SK-N-SH (cell line): ENCODE data around the gene UTP11. TPM values are rescaled to one million over a fixed set of nuclear protein-coding genes. Genes with fewer than 3 reads are reported as not detected.

Experiments
- CTCF ChIA-PET: fragments of 300-600, 350-600 bp; formaldehyde crosslinking; extraction: SDS; loops from one replicate; lab custom pipeline; 2021; lab: Yijun Ruan, JAX
- POLR2A ChIA-PET: fragments of 350-600 bp; sonication (Branson Sonifier 250); formaldehyde crosslinking; extraction: SDS; loops from one replicate; lab custom pipeline; 2020; ENCODE audit warnings: antibody characterized with exemption, inconsistent platforms; lab: Yijun Ruan, JAX
- DNase-seq: peaks from one replicate; pipeline ENCODE4 v3.0.0; 2012
- H2AFZ ChIP-seq: fragments of 200-600 bp; sonication (generic); 2 replicates; pipeline ENCODE4 v1.8.1; 2016; ENCODE audit warnings: antibody characterized with exemption, mild to moderate bottlenecking, low read depth
- H3F3A ChIP-seq: fragments of 200-600 bp; sonication (generic); replicated peaks from 2 replicates; pipeline ENCODE3; 2016; ENCODE audit warnings: antibody characterized with exemption, mild to moderate bottlenecking; ENCODE audit not compliant: insufficient read depth
- H3K27ac ChIP-seq, 2 experiments: fragments of 200-500 bp in 1 of 2; fragments of 200-600 bp in 1 of 2; sonication (Bioruptor generic) in 1 of 2; sonication (generic), shearing (Covaris generic) in 1 of 2; 2 replicates each; pipeline versions ENCODE4 v1.5.1 to v1.6.1; 2014 to 2016; ENCODE audit warnings: low read depth in 2 of 2, inconsistent platforms in 1 of 2, low read length in 1 of 2, mild to moderate bottlenecking in 1 of 2, mixed read lengths in 1 of 2
- H3K27me3 ChIP-seq: fragments of 200-600 bp; sonication (generic), shearing (Covaris generic); 2 replicates; pipeline ENCODE4 v1.6.1; 2016; ENCODE audit warnings: mixed run types; ENCODE audit not compliant: insufficient read depth
- H3K36me3 ChIP-seq, 2 experiments: fragments of 200-500 bp in 1 of 2; fragments of 200-600 bp in 1 of 2; sonication (Bioruptor generic) in 1 of 2; sonication (generic) in 1 of 2; replicated peaks in 1 of 2; 2 replicates each; pipeline versions ENCODE3 to v1.5.1; 2014 to 2016; ENCODE audit warnings: low read length in 1 of 2, mild to moderate bottlenecking in 1 of 2; ENCODE audit not compliant: insufficient read depth in 2 of 2, control insufficient read depth in 1 of 2
- H3K4me1 ChIP-seq, 2 experiments: fragments of 200-500 bp in 1 of 2; fragments of 200-600 bp in 1 of 2; sonication (Bioruptor generic) in 1 of 2; sonication (generic), shearing (Covaris generic) in 1 of 2; 2 replicates each; pipeline versions ENCODE4 v1.5.1 to v1.6.1; 2014 to 2016; ENCODE audit warnings: low read depth in 1 of 2, low read length in 1 of 2, mixed run types in 1 of 2; ENCODE audit not compliant: insufficient read depth in 2 of 2, control insufficient read depth in 1 of 2
- H3K4me2 ChIP-seq: fragments of 200-600 bp; sonication (generic), shearing (Covaris generic); 2 replicates; pipeline ENCODE4 v1.6.1; 2017; ENCODE audit warnings: mixed run types
- H3K4me3 ChIP-seq, 2 experiments: fragments of 200-500 bp in 1 of 2; fragments of 200-600 bp in 1 of 2; sonication (Bioruptor generic) in 1 of 2; sonication (generic), shearing (Covaris generic) in 1 of 2; 2 replicates each; pipeline versions ENCODE4 v1.5.1 to v1.8.1; 2014 to 2016; ENCODE audit warnings: low read depth in 2 of 2, inconsistent platforms in 1 of 2, low read length in 1 of 2, mild to moderate bottlenecking in 1 of 2, mixed read lengths in 1 of 2, moderate library complexity in 1 of 2
- H3K79me2 ChIP-seq: fragments of 200-600 bp; sonication (generic); 2 replicates; pipeline ENCODE4 v1.8.1; 2017; ENCODE audit warnings: mild to moderate bottlenecking; ENCODE audit not compliant: insufficient read depth
- H3K9ac ChIP-seq: fragments of 200-600 bp; sonication (generic); 2 replicates; pipeline ENCODE4 v1.6.1; 2017; ENCODE audit warnings: mixed run types
- H3K9me2 ChIP-seq: fragments of 200-600 bp; sonication (generic); 2 replicates; pipeline ENCODE4 v1.6.1; 2017; ENCODE audit warnings: mixed run types
- H3K9me3 ChIP-seq: fragments of 200-600 bp; sonication (generic); 2 replicates; pipeline ENCODE4 v1.6.1; 2017; ENCODE audit warnings: mixed run types, mild to moderate bottlenecking, moderate library complexity
- H4K20me1 ChIP-seq: fragments of 200-600 bp; sonication (generic); 2 replicates; pipeline ENCODE4 v1.6.1; 2017; ENCODE audit warnings: mild to moderate bottlenecking, mixed run types; ENCODE audit not compliant: insufficient read depth
- ELF1 ChIP-seq: IDR thresholded peaks from 2 replicates; pipeline ENCODE4 v1.4.0; 2012
- EP300 ChIP-seq, 2 experiments: IDR thresholded peaks; 2 replicates each; pipeline versions ENCODE4 v1.4.0 to v1.6.1; 2012; ENCODE audit warnings: borderline replicate concordance in 1 of 2, low read depth in 1 of 2, low read length in 1 of 2
- FOSL2 ChIP-seq: IDR thresholded peaks from 2 replicates; pipeline ENCODE4 v1.4.0; 2012; ENCODE audit warnings: low read depth, mild to moderate bottlenecking, moderate library complexity, borderline replicate concordance
- FOXJ3 ChIP-seq: sonication (generic); formaldehyde crosslinking; IDR thresholded peaks from 2 replicates; pipeline ENCODE4 v1.5.1; 2020; ENCODE audit warnings: mild to moderate bottlenecking, missing genetic modification reagents
- GABPA ChIP-seq: IDR thresholded peaks from 2 replicates; pipeline ENCODE4 v1.4.0; 2012; ENCODE audit warnings: low read depth, mild to moderate bottlenecking
- GATA2 ChIP-seq: sonication (generic); formaldehyde crosslinking; IDR thresholded peaks from 2 replicates; pipeline ENCODE4 v1.5.0; 2020; ENCODE audit warnings: mild to moderate bottlenecking, missing genetic modification reagents
- MEF2A ChIP-seq: IDR thresholded peaks from 2 replicates; pipeline ENCODE4 v1.4.0; 2012; ENCODE audit warnings: low read depth, borderline replicate concordance
- POLR2AphosphoS5 ChIP-seq: IDR thresholded peaks from 2 replicates; pipeline ENCODE4 v1.6.1; 2012; ENCODE audit warnings: low read depth, low read length
- RAD21 ChIP-seq: IDR thresholded peaks from 2 replicates; pipeline ENCODE4 v1.6.1; 2012; ENCODE audit warnings: mild to moderate bottlenecking, low read length
- RFX5 ChIP-seq: IDR thresholded peaks from 2 replicates; pipeline ENCODE4 v1.6.1; 2012; ENCODE audit warnings: mild to moderate bottlenecking, improper control_type of control experiment, low read length
- RXRA ChIP-seq: IDR thresholded peaks from 2 replicates; pipeline ENCODE4 v1.4.0; 2012; ENCODE audit warnings: low read depth, mild to moderate bottlenecking, borderline replicate concordance
- SIN3A ChIP-seq: IDR thresholded peaks from 2 replicates; pipeline ENCODE4 v1.6.1; 2012; ENCODE audit warnings: low read depth, mild to moderate bottlenecking, low read length, moderate library complexity, borderline replicate concordance
- TAF1 ChIP-seq: IDR thresholded peaks from 2 replicates; pipeline ENCODE4 v1.6.1; 2012; ENCODE audit warnings: low read depth, mild to moderate bottlenecking, low read length, moderate library complexity, borderline replicate concordance
- YY1 ChIP-seq: IDR thresholded peaks from 2 replicates; pipeline ENCODE4 v1.4.0; 2012; ENCODE audit warnings: low read depth, mild to moderate bottlenecking
- WGBS: methylation state at CpG from one replicate; pipeline ENCODE4 v1.1.6; 2017; ENCODE audit warnings: low lambda C conversion rate; 5-methylcytosine and 5-hydroxymethylcytosine counted together
- polyA plus RNA-seq, 3 experiments: library from polyadenylated mRNA; depleted of rRNA; stranded (reverse); fragments of >200 nt; gene quantifications; 2 replicates each; pipeline ENCODE4 v1.2.3, GENCODE V29; 2012
- TF ChIP-seq, protein P1 (sequence below): IDR thresholded peaks from 2 replicates; pipeline ENCODE4 v1.4.0; 2012; ENCODE audit warnings: low read depth, borderline replicate concordance
- TF ChIP-seq, protein P2 (sequence below): IDR thresholded peaks from 2 replicates; pipeline ENCODE4; 2012
- TF ChIP-seq, protein P3 (sequence below): fragments of 150-350 bp; IDR thresholded peaks from 2 replicates; pipeline ENCODE4 v1.6.1; 2017; ENCODE audit warnings: antibody characterized with exemption, low read length, low read depth, borderline replicate concordance
- TF ChIP-seq, protein P4 (sequence below): IDR thresholded peaks from 2 replicates; pipeline ENCODE4 v1.4.0; 2012; ENCODE audit warnings: low read depth, borderline replicate concordance

Gene UTP11
- polyA plus RNA-seq, 1 of the 3 experiments (the other 2 are of a cell fraction), result 26.8 TPM

DNA sequence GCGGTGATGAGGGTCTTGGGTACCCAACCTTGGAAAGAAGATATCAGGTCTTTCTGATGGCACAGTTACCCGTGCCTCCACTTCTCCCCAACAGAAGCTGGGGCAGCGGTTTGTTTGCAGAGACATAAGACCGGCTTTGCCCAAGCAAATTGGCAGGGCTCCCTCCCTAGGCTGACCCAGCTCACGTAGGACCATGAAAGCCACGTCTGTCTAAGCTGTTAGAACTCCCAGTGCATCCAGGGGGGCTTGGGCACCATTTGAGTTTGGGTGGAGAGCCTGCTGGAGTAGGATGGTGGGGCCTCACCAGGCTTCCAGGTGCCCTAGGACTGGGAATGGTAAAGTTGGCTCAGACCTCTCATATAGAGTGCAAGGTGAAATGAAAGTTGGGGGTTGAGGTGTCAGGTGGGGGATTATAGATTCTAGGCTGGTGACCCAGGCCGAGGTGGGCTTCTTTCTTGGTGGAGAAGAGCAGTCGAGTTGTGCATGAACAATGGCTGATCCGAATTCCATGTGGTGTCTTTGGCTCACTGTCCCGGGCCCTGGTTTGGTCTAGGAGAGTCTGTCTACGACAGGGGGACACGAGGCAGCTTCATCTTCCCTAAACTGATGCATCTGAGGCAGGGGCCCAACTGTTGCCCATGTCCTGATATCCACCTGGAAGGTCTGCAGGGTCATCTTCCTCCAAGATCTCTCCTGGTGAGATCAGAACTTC lies 30.7 kb downstream of the UTP11 start:
- DNase-seq, result no peak
- Histone ChIP-seq H3K9me2 (no peaks in the 10 kb centered on the region), H3K36me3 (no peaks in the 10 kb centered on the region), H3K27me3 (peaks cover 52% of the 10 kb centered on the region), H3K79me2 (no peaks in the 10 kb centered on the region), H3K27ac (no peak overlapping the region), H3F3A (no peaks in the 10 kb centered on the region), H3K4me3 (no peak overlapping the region), H3K4me1 (peaks cover 0 to 5% of the 10 kb centered on the region in 2 experiments; a peak in 2 of 4 replicates), H2AFZ (no peak overlapping the region), H3K9ac (no peak overlapping the region), H4K20me1 (peaks cover 3% of the 10 kb centered on the region; the same call in 1 of the 2 replicates), H3K9me3 (no peaks in the 10 kb centered on the region), H3K4me2 (no peak overlapping the region)
- WGBS, result 50% methylated on average over 10 of the region's 12 CpGs
- CTCF ChIA-PET, result interaction anchor here (1.3 to 5.8 kb wide), 5 partner anchors 14 to 792 kb away, joined by 3 to 20 read pairs (median 5); no protein-coding TSS in a partner anchor
- TF ChIP-seq MEF2A (no peak), RAD21 (no peak), POLR2AphosphoS5 (no peak), SIN3A (no peak), ELF1 (no peak), FOSL2 (no peak), EP300 (IDR thresholded peaks at IDR 0.05; ENCODE audit: borderline replicate concordance in 1 of 2, low read depth in 1 of 2, low read length in 1 of 2) (no peak), GABPA (no peak), FOXJ3 (no peak), YY1 (no peak), TAF1 (no peak), GATA2 (no peak), RXRA (no peak), RFX5 (no peak)
- TF ChIP-seq, protein P1, sequence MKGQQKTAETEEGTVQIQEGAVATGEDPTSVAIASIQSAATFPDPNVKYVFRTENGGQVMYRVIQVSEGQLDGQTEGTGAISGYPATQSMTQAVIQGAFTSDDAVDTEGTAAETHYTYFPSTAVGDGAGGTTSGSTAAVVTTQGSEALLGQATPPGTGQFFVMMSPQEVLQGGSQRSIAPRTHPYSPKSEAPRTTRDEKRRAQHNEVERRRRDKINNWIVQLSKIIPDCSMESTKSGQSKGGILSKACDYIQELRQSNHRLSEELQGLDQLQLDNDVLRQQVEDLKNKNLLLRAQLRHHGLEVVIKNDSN, result no peak
- TF ChIP-seq, protein P2, sequence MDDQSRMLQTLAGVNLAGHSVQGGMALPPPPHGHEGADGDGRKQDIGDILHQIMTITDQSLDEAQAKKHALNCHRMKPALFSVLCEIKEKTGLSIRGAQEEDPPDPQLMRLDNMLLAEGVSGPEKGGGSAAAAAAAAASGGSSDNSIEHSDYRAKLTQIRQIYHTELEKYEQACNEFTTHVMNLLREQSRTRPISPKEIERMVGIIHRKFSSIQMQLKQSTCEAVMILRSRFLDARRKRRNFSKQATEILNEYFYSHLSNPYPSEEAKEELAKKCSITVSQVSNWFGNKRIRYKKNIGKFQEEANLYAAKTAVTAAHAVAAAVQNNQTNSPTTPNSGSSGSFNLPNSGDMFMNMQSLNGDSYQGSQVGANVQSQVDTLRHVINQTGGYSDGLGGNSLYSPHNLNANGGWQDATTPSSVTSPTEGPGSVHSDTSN, result no peak
- TF ChIP-seq, protein P3, sequence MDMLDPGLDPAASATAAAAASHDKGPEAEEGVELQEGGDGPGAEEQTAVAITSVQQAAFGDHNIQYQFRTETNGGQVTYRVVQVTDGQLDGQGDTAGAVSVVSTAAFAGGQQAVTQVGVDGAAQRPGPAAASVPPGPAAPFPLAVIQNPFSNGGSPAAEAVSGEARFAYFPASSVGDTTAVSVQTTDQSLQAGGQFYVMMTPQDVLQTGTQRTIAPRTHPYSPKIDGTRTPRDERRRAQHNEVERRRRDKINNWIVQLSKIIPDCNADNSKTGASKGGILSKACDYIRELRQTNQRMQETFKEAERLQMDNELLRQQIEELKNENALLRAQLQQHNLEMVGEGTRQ, result no peak
- TF ChIP-seq, protein P4, sequence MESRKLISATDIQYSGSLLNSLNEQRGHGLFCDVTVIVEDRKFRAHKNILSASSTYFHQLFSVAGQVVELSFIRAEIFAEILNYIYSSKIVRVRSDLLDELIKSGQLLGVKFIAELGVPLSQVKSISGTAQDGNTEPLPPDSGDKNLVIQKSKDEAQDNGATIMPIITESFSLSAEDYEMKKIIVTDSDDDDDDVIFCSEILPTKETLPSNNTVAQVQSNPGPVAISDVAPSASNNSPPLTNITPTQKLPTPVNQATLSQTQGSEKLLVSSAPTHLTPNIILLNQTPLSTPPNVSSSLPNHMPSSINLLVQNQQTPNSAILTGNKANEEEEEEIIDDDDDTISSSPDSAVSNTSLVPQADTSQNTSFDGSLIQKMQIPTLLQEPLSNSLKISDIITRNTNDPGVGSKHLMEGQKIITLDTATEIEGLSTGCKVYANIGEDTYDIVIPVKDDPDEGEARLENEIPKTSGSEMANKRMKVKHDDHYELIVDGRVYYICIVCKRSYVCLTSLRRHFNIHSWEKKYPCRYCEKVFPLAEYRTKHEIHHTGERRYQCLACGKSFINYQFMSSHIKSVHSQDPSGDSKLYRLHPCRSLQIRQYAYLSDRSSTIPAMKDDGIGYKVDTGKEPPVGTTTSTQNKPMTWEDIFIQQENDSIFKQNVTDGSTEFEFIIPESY, result no peak
- POLR2A ChIA-PET, result no interaction called here
